Stimulated activated CD8-positive, alpha-beta memory T cell treated with anti-CD3 and anti-CD28 coated beads, Interleukin-12 subunit alpha, Interleukin-12 subunit beta, amount 100 ng/mL, for 1 hour (primary cell): ENCODE measurements around the gene PAX1.

ENCODE experiments used
- DNase-seq: peaks from one replicate; pipeline ENCODE4 v3.0.0-alpha.2; 2020; ENCODE audit warnings: low read depth

Gene PAX1

GRCh38 chr20:21705575-21706260 is at the start of gene PAX1:
Gene PAX1 (plus strand): TSS chr20:21705664. CDS start chr20:21705713, 49 bp downstream.
- no peak for DNase-seq

DNA sequence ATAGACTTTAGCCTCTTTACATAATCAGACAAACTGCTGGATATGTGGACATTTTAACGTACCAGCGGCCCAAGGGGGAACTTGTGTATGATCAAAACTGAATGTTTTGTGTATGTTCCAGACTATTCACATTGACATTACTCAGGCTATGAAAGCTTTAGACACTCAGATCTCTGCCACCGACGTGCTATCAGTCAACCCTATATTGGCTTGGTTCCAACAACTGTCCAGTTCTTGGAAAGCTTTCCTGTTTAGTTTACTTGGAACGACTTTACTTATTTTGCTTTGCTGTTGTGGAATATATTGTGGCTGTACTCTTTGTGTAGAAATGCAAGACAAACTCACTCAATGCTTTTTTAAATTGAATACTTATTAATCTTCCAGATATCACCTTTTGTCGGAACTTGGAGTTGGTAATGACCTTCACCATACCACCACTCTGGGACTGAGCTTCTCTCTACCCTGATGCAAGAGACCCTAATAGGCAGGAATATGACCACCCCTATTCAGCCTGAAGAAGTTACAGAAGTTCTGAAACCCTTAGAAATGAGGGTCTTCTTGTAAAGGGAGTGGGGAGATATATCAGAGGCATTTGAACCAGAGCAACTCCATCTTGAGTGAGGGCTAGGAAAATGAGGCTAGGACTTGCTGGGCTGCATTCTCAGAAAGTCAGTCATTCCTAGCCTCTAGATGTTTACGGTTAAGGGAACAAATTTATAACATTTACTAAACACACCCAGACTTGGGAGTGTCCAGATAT is 49.0 kb upstream of the PAX1 start:
- no peak for DNase-seq

DNA sequence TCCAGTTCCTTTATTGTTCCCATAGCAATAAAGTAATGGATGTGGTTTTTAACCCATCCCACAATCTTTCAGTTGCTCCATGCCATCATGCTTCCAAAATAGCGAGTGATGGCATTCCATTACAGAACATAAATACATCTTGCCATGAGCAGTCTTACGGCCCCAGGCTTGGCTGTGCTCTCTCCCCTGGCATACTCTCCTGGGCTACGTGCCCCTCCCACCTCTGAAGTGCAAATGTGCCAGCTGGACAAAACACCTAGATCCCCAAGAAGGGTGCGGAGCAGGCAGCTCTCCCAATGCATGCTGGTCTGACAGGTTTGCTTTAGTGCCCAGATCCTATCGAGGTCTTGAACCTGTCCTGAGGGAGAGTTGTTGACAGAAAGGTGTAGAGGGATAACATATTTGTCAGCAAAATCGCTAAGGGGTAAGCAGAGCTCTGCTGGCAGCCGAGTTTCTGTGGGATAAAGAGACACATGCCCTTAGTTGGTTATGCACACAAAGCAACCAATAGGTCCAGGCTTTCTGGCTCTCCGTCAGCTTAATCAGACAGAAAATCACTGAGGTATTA is 43.9 kb upstream of the PAX1 start:
- no peak for DNase-seq

DNA sequence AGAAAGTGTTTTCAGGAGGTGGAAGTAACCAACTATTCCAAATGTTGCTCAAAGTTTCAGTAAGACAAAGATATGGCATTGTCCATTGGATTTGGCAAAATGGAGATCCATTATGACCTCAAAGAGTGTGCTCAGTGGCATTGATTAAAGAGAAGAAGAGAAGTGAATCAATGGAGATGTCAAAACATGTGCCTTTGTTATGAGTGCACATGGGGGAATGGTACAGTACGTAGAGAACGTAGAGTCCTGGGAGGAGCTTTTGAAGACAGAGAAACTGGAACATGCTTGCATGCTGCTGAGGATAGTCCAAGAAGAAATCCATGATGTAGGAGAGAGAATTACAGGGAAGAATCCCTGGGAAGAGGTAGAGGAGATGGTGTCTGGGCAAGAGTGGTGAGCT is 42.0 kb upstream of the PAX1 start:
- no peak for DNase-seq

DNA sequence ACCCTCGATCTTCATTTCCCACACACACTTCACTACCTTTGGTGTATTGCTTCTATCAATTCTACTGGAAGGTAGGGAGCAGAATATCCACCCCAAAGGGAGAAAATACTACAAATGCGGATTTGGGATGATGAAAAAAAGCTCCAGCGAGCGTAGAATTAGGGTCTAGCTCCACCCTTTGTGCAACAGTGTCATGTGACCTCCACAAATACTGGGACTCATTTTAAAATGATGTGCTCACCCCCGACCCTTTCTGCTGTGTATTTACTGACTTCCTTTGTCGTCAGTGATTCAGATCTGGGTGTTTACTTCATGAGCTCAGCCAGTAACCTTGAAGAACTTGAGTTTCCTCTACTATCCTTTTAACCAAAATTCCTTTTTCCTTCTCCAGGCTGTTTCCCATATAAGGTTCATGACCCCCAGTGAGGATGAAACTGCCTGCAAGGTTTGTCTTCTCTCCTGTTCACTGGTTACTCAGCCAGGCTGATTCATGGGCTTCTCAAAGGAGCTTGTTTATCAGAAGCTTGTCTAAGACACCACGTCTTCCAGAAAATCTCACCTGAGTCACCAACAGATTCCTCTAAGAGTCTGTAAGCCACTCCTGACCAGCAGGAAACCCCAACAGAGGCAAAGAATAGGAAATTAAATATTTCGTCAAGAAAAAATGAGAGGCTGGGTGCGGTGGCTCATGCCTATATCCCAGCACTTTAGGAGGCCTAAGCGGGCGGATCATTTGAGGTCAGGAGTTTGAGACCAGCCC is 39.6 kb upstream of the PAX1 start:
- DNase-seq, result no peak

GRCh38 chr20:21670126-21670525 is 35.3 kb upstream of the PAX1 start:
- no peak for DNase-seq

DNA sequence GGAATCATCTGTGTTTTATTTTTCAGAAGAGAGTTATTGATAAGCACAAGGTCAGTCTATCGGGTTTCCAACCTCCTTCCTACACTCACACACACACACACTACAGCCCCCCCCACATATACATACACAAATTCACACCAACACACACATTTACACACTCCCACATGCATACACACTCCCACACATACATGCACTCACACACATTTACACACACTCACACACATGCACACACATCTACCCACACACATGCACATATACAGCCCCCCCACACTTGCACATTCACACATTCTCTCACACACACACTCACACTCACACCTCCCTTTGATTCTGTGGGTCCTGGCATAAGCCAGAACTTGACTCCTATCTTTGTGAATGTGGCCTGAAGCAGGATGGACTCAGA is 34.5 kb upstream of the PAX1 start:
- no peak for DNase-seq

- DNase-seq, result no peak
Observed at GRCh38 chr20:21677261-21677660, 28.2 kb upstream of the PAX1 start.

GRCh38 chr20:21677781-21678180 is 27.7 kb upstream of the PAX1 start:
- no peak for DNase-seq

- no peak for DNase-seq
Observed at GRCh38 chr20:21681234-21681921, 24.1 kb upstream of the PAX1 start.

GRCh38 chr20:21681922-21682318 is 23.5 kb upstream of the PAX1 start:
- DNase-seq, result no peak

DNA sequence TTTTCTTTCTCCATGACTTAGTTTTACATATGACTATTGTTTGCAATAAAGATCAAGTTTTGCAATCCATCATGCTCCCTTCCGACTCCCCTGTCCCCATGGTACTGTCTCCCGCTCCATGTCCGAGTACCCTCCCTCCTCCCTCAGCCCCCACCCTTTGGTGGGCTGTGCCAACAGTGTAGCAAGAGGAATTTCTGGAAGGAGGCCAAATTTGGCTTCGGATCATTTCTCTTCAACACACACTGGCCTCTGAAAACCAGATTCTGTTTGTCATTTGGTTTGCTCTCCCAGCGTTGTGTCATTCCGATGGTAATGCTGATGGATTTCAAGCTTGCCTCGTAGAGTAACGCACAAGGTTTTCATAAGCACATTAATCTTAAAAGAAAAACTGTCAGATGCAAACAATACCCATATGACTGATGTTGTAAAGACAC is 22.9 kb upstream of the PAX1 start:
- DNase-seq, result no peak

- no peak for DNase-seq
Observed at GRCh38 chr20:21684671-21685070, 20.8 kb upstream of the PAX1 start.

- no peak for DNase-seq
Observed at GRCh38 chr20:21685981-21686380, 19.5 kb upstream of the PAX1 start.

DNA sequence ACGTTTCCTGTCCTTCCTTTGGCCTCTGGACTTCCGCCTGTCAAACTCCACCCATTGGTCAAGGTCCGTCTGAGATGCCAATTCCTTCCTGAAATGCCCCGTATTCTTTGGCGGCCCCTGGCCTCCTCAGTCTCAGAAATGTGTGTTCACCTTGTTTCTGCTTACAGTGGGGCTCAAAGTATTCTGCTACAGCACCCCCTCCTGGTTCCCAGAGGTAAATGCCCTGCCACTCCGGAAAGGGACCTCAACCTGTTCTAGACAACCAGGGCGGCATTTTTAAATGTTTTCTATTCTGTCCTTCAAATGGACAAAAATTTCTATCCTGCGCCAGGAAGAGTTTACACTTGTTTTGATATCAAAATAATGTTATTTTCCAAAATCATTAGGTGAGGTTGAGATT is 12.1 kb upstream of the PAX1 start:
- DNase-seq, result no peak

DNA sequence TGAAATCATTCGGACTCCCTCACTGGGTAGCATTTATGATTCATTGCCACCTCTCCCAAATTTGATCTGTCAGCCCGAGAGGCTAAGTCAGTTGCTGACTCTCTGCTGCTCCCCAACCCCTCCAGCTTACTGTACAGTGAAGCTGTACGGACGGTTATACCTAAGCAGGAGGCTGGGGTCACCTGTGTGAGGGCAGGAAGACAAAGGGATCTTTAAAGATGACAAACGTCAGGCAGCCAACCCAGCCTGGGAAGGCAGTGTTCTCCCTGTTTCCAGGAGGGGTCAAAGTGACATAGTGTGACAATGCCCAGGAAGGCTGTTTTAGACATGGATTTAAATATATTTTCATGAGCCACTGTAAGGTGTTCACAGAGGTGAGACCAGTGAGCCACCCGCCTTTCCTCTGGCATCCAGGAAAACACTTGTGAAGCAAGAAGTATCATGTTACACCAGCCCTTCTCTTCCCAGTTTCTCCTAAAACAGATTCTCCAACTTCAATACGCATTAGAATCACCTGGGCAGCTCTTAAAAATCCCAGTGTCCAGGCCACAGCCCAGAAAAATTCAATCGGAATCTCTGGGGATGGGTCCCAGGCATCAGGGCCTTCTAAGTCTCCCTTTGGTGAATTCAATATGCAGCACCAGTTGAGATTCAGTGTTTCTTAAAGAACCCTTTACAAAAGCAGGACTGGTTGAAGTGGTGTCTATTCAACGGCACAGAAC is 6.8 kb upstream of the PAX1 start:
- no peak for DNase-seq

DNA sequence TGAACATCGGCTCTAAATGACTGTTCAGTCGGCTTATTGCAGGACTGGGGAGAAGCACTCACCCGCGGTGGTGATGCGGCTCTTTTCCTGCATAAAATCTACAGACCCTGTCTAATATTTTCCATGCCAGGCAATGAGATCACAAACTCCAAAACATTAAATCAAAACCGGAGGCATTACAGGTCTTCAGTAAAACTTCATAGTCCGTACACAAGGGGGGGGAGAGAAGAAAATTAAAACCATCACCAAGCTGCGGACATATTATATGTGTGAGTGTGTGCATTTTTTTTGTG is 6.3 kb upstream of the PAX1 start:
- DNase-seq, result no peak

GRCh38 chr20:21701171-21701876 is 4.1 kb upstream of the PAX1 start:
- no peak for DNase-seq

- no peak for DNase-seq
Observed at GRCh38 chr20:21702016-21702415, 3.4 kb upstream of the PAX1 start.

DNA sequence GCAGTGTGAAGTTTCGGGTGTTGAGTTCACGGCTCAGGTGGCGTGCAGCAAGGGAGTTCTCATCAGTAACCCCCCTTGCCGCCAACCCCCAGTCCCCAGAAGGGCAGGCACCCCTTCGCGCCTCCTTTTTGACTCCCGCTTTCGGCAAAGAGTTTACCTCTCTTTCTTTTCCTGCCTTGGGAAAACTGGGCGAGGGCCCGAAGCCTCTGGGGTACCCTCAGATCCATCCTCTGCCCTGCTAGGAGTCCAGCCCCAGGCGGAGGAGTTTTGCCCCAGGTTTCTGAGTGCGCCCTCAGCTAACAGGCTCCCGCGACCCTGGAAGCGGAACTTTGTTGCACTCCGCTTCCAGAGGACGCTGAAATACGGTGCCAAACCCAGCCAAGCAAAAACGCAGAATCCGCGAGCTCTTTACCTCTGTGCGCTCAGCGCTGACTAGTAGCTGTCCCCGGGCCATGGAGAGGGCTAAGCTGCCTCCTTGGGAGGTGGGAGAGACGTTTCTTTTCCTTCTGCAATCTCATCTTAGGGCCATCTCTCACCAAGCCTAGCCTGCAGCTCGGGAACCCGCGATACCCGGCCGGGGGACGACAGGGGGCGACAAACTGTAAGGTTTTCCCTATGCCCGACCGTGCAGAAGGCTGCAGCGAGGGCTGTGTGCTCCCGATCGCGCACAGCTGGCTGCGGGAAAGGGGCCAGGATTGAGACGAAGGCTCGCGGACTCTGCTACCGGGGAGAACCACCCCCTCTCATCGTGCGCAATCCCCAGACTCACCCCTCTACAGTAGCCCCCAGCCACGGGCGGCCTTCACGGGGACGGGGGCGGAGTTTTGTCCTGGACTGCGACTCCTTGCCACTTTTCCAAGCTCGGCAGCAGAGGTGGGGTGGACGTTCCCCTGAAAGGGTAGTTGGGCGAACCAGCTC is 2.7 kb upstream of the PAX1 start:
- no peak for DNase-seq
